GM10266 (cell line): ENCODE data around the gene GRIK1.

ENCODE experiments used
- DNase-seq: peaks from one replicate; pipeline ENCODE4 v3.0.0; 2012; ENCODE audit errors: extremely low spot score
- CTCF ChIP-seq: IDR thresholded peaks from 2 replicates; pipeline ENCODE4 v1.5.1; 2012; ENCODE audit warnings: mild to moderate bottlenecking, low read depth; ENCODE audit not compliant: control insufficient read depth, insufficient read depth; ENCODE audit errors: missing control alignments

The GRIK1 gene

DNA sequence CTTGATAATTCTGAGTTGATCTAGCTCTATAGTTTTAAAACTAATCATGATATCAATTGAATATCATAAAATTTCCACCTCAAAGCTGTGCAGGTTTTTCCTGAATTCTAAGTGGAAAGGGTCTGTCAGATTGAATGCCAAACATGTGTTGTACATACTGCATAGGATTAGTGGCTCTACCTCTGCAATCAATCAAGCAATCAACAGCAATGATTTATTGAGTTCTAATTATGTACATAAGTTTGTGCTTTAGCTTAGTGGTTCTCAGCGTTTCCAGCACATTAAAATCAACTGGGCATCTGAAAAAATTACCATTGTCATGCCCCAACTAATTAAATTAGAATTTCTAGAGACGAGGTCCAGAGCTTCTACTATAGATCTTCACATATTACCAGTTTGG is 389.6 kb downstream of the GRIK1 start:
- no peak for DNase-seq
- no peak for TF ChIP-seq CTCF

- no peak for TF ChIP-seq CTCF
- DNase-seq = no peak
Measured at GRCh38 chr21:29549614-29550013, 390.2 kb downstream of the GRIK1 start.

- no peak for DNase-seq
- TF ChIP-seq CTCF = no peak
Measured at GRCh38 chr21:29547998-29548397, 391.8 kb downstream of the GRIK1 start.

DNA sequence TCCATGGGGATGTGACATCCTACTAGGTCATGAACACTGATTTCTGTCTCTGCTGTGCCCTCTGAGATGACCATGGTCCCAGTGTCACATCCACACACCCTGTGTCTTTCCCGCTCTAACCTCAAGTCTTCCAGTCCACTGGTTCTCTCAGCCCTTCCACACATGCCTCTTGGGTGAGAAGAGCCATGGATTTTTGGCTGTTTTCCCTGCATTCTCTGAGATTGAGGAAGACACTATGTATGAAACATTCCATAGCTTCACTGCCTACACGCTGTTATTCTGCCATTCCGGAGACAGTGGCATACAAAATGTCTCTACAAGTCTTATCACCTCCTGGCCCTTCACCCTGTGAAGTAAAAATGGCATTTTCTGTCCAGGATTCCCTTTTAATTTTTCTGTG is 393.7 kb downstream of the GRIK1 start:
- no peak for DNase-seq

GRCh38 chr21:29540289-29540688 is 399.5 kb downstream of the GRIK1 start:
- no peak for DNase-seq
- no peak for TF ChIP-seq CTCF

More for the DNA sequence above, 393.7 kb downstream of the GRIK1 start:
- TF ChIP-seq CTCF = no peak

DNA sequence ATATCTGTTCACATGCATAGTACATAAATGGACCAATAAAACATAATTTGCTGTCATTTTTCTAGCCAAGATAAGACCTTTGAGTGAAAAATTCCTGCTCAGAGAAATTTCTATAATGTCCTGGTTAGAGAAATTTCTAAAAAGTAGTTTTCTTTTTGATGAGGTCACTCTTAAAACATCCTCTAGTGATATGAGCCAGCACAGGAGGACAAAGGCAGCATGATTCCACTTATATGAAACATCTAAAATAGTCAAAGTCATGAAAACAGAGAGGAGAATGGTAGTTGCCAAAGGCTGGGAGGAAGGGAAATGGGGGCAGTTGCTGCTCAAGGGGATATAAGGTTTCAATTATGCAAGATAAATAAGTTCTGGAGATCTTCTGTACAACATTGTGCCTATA is 401.7 kb downstream of the GRIK1 start:
- DNase-seq = no peak
- TF ChIP-seq CTCF = no peak

DNA sequence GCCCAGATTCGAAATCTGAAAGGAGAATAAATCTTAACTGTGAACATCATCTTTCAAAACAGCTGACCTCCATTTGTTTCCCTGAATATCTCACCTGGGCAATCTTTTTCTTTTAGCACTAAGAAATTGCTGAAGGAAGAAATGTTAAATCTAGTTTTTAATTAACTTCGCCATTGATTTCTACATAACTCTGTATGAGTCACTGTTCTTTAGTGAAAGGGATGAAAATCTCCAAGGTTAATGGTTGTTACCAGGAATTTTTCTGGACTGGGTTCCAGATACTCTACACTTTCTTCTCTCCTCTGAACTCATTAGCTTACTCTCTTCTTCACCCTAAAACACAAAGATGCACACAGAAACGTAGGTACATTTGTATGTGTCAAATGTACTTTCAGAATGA is 405.3 kb downstream of the GRIK1 start:
- no peak for DNase-seq
- TF ChIP-seq CTCF = no peak
